HUES6 (cell line): ENCODE data around the gene KCNJ18.
"Not testable (repeated sequence)": the region's sequence is repeated elsewhere in the genome, so short reads cannot be mapped to it uniquely, and the experiment has no call there.

Source experiments
- H3K27ac ChIP-seq: 2 replicates; pipeline ENCODE4 v1.7.0; 2013; ENCODE audit warnings: low read depth, mild to moderate bottlenecking, low read length, inconsistent platforms
- H3K27me3 ChIP-seq: 2 replicates; pipeline ENCODE4 v1.6.1; 2013; ENCODE audit warnings: low read length; ENCODE audit not compliant: control insufficient read depth, insufficient read depth
- H3K36me3 ChIP-seq: 2 replicates; pipeline ENCODE4 v1.6.1; 2013; ENCODE audit warnings: low read length; ENCODE audit not compliant: control insufficient read depth, insufficient read depth
- H3K4me1 ChIP-seq: 2 replicates; pipeline ENCODE4 v1.6.1; 2013; ENCODE audit warnings: low read length; ENCODE audit not compliant: control insufficient read depth, insufficient read depth
- H3K4me3 ChIP-seq: 2 replicates; pipeline ENCODE4 v1.5.1; 2013; ENCODE audit warnings: low read depth, low read length
- H3K9ac ChIP-seq: one replicate; pipeline ENCODE4 v1.6.1; 2013; ENCODE audit warnings: mild to moderate bottlenecking, low read length
- H3K9me3 ChIP-seq: 2 replicates; pipeline ENCODE4 v1.6.1; 2013; ENCODE audit warnings: low read depth, low read length; ENCODE audit not compliant: control insufficient read depth, insufficient read depth

KCNJ18 gene

DNA sequence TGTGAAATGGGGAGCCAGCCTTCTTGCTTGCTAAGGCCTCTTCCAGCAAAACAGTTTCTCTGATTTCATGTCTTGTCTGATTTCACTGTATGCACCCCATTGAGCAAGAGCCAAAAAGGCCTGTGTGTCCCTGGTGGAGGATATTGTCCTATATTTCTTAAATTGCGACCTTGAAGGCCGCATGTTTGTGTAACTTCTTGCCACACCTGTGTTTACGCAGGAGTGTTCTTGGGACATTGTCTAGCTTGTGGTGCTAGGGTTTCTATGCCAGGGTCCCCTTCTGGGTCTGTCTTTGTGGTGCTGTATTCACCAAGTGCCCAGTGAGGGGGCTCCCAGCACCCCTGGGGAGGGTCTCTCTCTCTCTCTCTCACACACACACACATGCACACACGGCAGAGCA lies 6.8 kb downstream of the KCNJ18 start:
- H3K4me3 ChIP-seq, H3K27ac ChIP-seq, H3K36me3 ChIP-seq, H3K4me1 ChIP-seq, H3K9ac ChIP-seq, H3K27me3 ChIP-seq: not testable (repeated sequence)
- H3K9me3 ChIP-seq, result peaks cover 48% of the 10 kb centered on the region; the same call in 1 of the 2 replicates

GRCh38 chr17:21699573-21700236 lies 7.4 kb downstream of the KCNJ18 start:
- not testable (repeated sequence) for H3K4me1 ChIP-seq, H3K9ac ChIP-seq, H3K27me3 ChIP-seq, H3K36me3 ChIP-seq, H3K27ac ChIP-seq, H3K4me3 ChIP-seq
- H3K9me3 ChIP-seq, result peaks cover 48% of the 10 kb centered on the region; the same call in 1 of the 2 replicates

DNA sequence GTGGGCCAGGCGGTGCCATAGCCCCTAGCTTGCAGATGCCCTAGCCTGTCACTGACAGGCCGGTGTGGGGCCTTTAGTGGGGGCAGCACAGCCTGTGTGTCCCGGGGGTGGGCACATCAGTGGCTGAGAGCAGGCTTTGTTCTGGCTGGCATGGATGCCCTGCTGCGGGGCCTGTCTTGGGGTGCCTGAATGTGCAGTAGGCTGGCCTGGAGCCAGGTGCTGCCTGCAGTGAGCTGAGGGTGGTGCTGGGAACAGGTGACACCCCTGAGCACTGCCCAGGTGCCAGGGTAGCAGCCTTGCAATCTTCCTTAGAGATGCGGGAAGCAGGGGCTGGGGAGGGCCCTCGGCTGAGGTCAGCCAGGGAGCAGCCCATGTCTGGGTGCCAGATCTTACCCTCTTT lies 8.8 kb downstream of the KCNJ18 start:
- not testable (repeated sequence) for H3K4me1 ChIP-seq
- peaks cover 49% of the 10 kb centered on the region; the same call in 1 of the 2 replicates for H3K9me3 ChIP-seq

DNA sequence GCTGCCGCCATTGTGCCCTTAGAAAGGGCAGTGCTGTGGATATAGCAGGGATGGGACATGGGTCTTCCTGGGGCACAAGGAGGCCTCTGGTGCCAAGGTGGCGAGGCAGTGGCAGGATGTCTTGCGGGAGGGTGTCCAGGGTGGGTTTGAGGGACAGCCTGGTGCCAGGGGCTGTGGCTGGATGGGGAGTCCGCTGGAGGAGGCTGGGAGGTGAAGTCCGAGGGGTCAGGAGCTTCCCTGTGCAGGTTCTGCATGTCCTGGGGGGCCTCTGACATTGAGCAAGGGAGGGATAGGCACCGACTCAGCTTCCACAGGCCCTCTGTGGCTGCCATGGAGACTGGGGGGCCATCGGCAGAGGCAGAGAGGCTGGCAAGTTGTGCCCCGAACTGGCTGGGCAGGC lies 9.7 kb downstream of the KCNJ18 start:
- peaks cover 42% of the 10 kb centered on the region; the same call in 1 of the 2 replicates for H3K9me3 ChIP-seq
- H3K9ac ChIP-seq, H3K4me1 ChIP-seq, H3K36me3 ChIP-seq, H3K4me3 ChIP-seq, H3K27ac ChIP-seq, H3K27me3 ChIP-seq: not testable (repeated sequence)

More for the DNA sequence above, 8.8 kb downstream of the KCNJ18 start:
- not testable (repeated sequence) for H3K9ac ChIP-seq, H3K4me3 ChIP-seq, H3K27me3 ChIP-seq, H3K27ac ChIP-seq, H3K36me3 ChIP-seq

- H3K9me3 ChIP-seq, result peaks cover 42% of the 10 kb centered on the region; the same call in 1 of the 2 replicates
- not testable (repeated sequence) for H3K4me1 ChIP-seq, H3K27ac ChIP-seq, H3K9ac ChIP-seq, H3K4me3 ChIP-seq, H3K36me3 ChIP-seq, H3K27me3 ChIP-seq
Measured at GRCh38 chr17:21702521-21702920, 10.2 kb downstream of the KCNJ18 start.

DNA sequence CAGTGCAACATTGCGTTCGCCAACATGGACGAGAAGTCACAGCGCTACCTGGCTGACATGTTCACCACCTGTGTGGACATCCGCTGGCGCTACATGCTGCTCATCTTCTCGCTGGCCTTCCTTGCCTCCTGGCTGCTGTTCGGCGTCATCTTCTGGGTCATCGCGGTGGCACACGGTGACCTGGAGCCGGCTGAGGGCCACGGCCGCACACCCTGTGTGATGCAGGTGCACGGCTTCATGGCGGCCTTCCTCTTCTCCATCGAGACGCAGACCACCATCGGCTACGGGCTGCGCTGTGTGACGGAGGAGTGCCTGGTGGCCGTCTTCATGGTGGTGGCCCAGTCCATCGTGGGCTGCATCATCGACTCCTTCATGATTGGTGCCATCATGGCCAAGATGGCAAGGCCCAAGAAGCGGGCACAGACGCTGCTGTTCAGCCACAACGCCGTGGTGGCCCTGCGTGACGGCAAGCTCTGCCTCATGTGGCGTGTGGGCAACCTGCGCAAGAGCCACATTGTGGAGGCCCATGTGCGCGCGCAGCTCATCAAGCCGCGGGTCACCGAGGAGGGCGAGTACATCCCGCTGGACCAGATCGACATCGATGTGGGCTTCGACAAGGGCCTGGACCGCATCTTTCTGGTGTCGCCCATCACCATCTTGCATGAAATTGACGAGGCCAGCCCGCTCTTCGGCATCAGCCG lies 10.8 kb downstream of the KCNJ18 start:
- H3K4me1 ChIP-seq, H3K27ac ChIP-seq, H3K36me3 ChIP-seq, H3K27me3 ChIP-seq, H3K9ac ChIP-seq, H3K4me3 ChIP-seq: not testable (repeated sequence)
- H3K9me3 ChIP-seq, result peaks cover 43% of the 10 kb centered on the region; the same call in 1 of the 2 replicates

DNA sequence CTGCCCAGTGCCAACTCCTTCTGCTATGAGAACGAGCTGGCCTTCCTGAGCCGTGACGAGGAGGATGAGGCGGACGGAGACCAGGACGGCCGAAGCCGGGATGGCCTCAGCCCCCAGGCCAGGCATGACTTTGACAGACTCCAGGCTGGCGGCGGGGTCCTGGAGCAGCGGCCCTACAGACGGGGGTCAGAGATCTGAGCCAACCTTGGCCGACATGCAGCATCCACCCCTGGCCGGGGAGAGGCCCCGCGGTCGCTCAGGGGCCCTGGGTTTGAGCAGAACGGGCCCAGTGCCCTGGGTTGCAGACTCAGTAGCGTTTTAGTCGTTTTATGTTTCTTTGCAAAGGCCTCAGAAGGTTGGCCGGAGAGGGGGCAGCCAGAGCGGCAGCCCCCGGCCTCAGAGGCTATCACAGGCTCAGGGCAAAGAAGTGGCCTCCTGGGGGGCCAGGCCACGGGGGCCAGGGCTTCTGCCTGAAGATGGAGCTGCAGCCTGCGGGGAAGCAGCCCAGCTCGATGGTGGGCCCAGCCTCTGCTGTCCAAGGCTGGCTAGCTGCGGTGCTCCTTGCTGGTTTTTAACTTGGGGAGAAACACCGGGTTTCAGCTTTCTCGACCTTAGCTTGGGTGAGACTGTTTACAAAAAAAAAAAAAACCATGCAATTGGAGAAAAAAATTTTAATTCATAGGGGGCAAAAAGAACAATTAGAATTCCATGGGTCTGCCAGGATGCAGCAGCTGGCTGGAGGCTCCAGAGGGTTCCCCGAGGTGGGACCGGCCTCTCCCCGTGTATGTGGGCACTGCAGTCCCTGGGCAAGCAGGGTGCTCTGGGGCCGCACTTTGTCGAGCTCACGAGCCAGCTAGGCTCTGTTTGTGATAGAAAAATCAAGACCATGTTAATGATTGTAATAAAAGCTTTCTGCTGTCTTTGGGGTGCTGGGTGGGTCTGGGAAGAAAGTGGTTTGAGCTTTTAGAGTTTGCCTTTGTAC lies 11.9 kb downstream of the KCNJ18 start:
- H3K4me3 ChIP-seq, H3K9ac ChIP-seq, H3K4me1 ChIP-seq, H3K36me3 ChIP-seq, H3K27ac ChIP-seq, H3K27me3 ChIP-seq: not testable (repeated sequence)
- peaks cover 43% of the 10 kb centered on the region; the same call in 1 of the 2 replicates for H3K9me3 ChIP-seq

DNA sequence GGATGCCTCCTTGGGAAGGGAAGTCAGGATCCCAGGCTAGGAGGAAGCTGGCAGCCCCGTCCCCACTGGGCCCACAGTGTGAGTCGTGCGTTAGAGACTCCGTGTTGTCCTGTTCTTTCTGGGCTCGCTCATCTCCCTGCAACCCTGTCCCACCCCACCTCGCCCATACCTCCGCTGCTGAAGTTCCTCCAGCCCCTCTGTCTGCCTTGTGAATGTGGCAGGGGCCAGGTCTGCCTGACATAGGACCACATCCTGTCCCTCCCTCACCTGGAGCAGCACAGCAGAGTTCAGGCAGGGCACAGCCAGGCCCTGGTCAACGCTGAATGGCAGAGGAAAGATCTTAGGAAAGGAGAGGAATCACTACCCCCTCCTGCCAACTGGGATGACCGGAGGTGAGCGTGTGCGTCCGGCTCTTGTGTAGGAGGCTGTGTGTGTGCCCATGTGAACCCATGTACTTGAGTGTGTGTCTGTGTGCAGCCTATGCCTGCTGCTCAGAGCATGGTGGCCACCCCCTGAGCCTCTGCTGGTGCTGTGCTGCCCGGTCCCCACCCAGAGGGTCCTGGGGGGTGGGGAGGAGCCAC lies 12.8 kb downstream of the KCNJ18 start:
- Histone ChIP-seq H3K27ac (no peak overlapping the region), H3K9ac (no peak overlapping the region), H3K27me3 (no peaks in the 10 kb centered on the region), H3K9me3 (peaks cover 48% of the 10 kb centered on the region; the same call in 1 of the 2 replicates), H3K4me3 (no peak overlapping the region), H3K36me3 (no peaks in the 10 kb centered on the region), H3K4me1 (no peaks in the 10 kb centered on the region)

DNA sequence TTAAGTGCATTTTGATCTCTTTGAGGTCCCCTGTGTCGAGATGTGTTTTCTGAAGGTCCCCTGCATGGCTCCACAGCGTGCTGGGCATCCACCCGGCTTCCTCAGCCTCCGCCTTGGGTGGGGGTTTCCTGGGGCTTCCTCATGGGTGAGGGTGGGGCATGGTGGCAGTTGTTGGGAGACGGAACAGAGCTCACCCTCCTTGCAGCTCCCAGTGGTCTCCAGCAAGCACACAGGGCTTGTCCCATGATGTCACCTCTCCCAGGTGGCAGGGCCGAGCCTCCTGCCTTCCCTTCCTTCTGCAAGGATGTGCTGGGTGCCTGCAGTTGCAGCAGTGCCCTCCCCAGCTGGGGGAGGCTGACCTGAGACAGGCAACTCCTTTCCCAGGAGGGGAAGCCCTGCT lies 13.4 kb downstream of the KCNJ18 start:
- not testable (repeated sequence) for H3K9ac ChIP-seq, H3K27me3 ChIP-seq, H3K27ac ChIP-seq, H3K4me3 ChIP-seq, H3K36me3 ChIP-seq, H3K4me1 ChIP-seq
- peaks cover 48% of the 10 kb centered on the region; the same call in 1 of the 2 replicates for H3K9me3 ChIP-seq

- not testable (repeated sequence) for H3K27me3 ChIP-seq, H3K27ac ChIP-seq, H3K4me3 ChIP-seq, H3K36me3 ChIP-seq, H3K9ac ChIP-seq, H3K4me1 ChIP-seq
- peaks cover 53% of the 10 kb centered on the region; the same call in 1 of the 2 replicates for H3K9me3 ChIP-seq
Measured at GRCh38 chr17:21706546-21706945, 14.2 kb downstream of the KCNJ18 start.
